HL-60 (cell line): ENCODE results near the gene ZNF500.

Source experiments
- CTCF ChIP-seq: IDR thresholded peaks from one replicate; pipeline ENCODE4 v1.5.1; 2011; ENCODE audit warnings: low read length, control low read depth, inconsistent platforms; ENCODE audit not compliant: insufficient read depth
- POLR2AphosphoS5 ChIP-seq: IDR thresholded peaks from 2 replicates; pipeline ENCODE4 v1.6.1; 2012; ENCODE audit warnings: low read depth

DNA sequence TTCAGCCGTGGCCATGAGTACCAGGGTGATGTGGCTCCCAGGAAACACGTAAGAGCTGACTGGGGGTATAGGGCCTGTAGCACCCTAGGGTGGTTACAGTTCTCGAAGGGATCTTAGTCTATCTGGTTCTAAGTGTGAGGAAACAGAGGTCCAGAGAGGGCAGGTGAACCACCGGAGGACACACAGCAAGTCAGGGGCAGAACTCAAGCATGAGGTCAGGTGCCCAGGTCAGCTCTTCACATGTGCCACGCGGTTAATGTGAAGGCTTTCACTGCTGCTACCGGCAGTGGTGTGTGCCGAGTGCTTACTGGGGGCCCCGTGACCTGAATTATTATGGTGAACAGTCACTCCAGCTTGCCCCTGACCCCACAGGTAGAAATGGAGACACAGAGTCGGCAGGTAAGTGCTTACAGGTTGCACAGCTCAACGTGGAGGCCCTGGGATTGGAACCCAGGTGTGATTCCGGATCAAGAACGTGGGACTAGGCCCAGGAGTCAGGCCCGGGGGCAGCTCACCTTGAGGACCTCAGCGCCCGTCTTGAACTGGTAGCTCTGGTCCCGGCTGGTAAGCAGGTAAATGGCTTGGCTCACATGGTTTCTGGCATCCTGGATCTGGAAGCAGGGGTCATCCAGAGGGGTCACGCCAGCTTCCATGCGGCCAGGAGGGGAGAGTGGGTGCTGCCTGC, 32.4 kb upstream of the ZNF500 start:
- TF ChIP-seq CTCF (no peak), POLR2AphosphoS5 (no peak)
